Natural killer cell (primary cell): Measurements from ENCODE around the gene RNASEL. TPM values are rescaled to one million over a fixed set of nuclear protein-coding genes. Genes with fewer than 3 reads are reported as not detected.

Source experiments
- ATAC-seq, 3 donors: fragments of 150-1000 bp in 2 of 3; fragments of 200-7000 bp in 1 of 3; cut with Tn5 transposase; 1 replicate in 1 of 3; 2 replicates in 2 of 3; pipeline ENCODE4 v1.10.0; 2021; ENCODE audit warnings: mild to moderate bottlenecking in 2 of 3, moderate library complexity in 2 of 3
- DNase-seq, 2 donors: peaks; one replicate each; pipeline versions ENCODE4 v3.0.0 to v3.0.0-alpha.2; 2013 to 2021; ENCODE audit warnings: mixed read lengths in 1 of 2
- H3K27ac ChIP-seq: one replicate; pipeline ENCODE4 v1.5.1; 2013; ENCODE audit warnings: mild to moderate bottlenecking, low read length
- H3K27me3 ChIP-seq: one replicate; pipeline ENCODE4 v1.6.1; 2013; ENCODE audit warnings: low read length; ENCODE audit not compliant: control insufficient read depth, insufficient read depth
- H3K36me3 ChIP-seq: one replicate; pipeline ENCODE4 v1.6.1; 2013; ENCODE audit warnings: low read length; ENCODE audit not compliant: control insufficient read depth, insufficient read depth
- H3K4me1 ChIP-seq: one replicate; pipeline ENCODE4 v1.6.1; 2013; ENCODE audit warnings: low read length; ENCODE audit not compliant: control insufficient read depth, insufficient read depth
- H3K4me3 ChIP-seq: one replicate; pipeline ENCODE4 v1.5.1; 2013; ENCODE audit warnings: low read length
- H3K9me3 ChIP-seq: one replicate; pipeline ENCODE4 v1.6.1; 2013; ENCODE audit warnings: low read length; ENCODE audit not compliant: control insufficient read depth, insufficient read depth
- H3K27ac Mint-ChIP-seq, 2 donors: one replicate each; pipeline ENCODE4 v1.8.0; 2022; ENCODE audit warnings: mild to moderate bottlenecking in 2 of 2, mixed read lengths in 2 of 2, moderate library complexity in 1 of 2
- H3K27me3 Mint-ChIP-seq, 2 donors: one replicate each; pipeline ENCODE4 v1.8.0; 2022; ENCODE audit warnings: low read depth in 2 of 2, mixed read lengths in 2 of 2
- H3K36me3 Mint-ChIP-seq: one replicate; pipeline ENCODE4 v1.8.0; 2022; ENCODE audit warnings: mixed read lengths
- H3K4me1 Mint-ChIP-seq, 2 donors: one replicate each; pipeline ENCODE4 v1.8.0; 2022; ENCODE audit warnings: mixed read lengths in 2 of 2
- H3K4me3 Mint-ChIP-seq: one replicate; pipeline ENCODE4 v1.8.0; 2022; ENCODE audit warnings: mild to moderate bottlenecking, moderate library complexity, mixed read lengths
- H3K9me3 Mint-ChIP-seq, 2 donors: one replicate each; pipeline ENCODE4 v1.8.0; 2022; ENCODE audit warnings: mixed read lengths in 2 of 2
- CTCF ChIP-seq: fragments of 200-600 bp; IDR thresholded peaks from one replicate; pipeline ENCODE4 v1.8.0; 2022; ENCODE audit warnings: antibody characterized with exemption
- WGBS: methylation state at CpG from one replicate; pipeline ENCODE4 v1.1.7; 2013; ENCODE audit warnings: missing lambda C conversion rate; ENCODE audit not compliant: insufficient coverage; 5-methylcytosine and 5-hydroxymethylcytosine counted together
- intact Hi-C: fragments of 100-400 bp; cut with micrococcal nuclease; formaldehyde crosslinking; loops from one replicate; pipeline ENCODE4 v1.14.2; 2022
- total RNA-seq, 4 donors: library from RNA; stranded (reverse); fragments of 120-200 nt in 1 of 4; gene quantifications; one replicate each; pipeline versions ENCODE4 v1.2.3 to v1.2.4, GENCODE V29; 2013 to 2022

The RNASEL gene
- total RNA-seq, 3 donors from 2014 or later (not counting 1 experiment from before 2014, with no cell fraction given), result 3.3 to 5.8 (median 4.8) TPM

- no peak for TF ChIP-seq CTCF
- H3K9me3 ChIP-seq, result no peaks in the 10 kb centered on the region
- H3K27ac ChIP-seq, result peak overlapping the region; percentile 99
- ATAC-seq, result no peak
- H3K4me1 ChIP-seq, result peaks cover 16% of the 10 kb centered on the region
- Mint-ChIP-seq H3K36me3 (peaks cover 8% of the 10 kb centered on the region), H3K4me3 (peak overlapping the region; percentile 99), H3K27ac (peak overlapping the region; percentile 99), H3K9me3 (no peaks in the 10 kb centered on the region), H3K4me1 (peaks cover 40 to 46% of the 10 kb centered on the region in 2 donors), H3K27me3 (peaks cover 0 to 12% of the 10 kb centered on the region in 2 donors)
- no peaks in the 10 kb centered on the region for H3K27me3 ChIP-seq
- WGBS, result 97% methylated on average over 3 of the region's 3 CpGs
- peak overlapping the region; percentile 98 for H3K4me3 ChIP-seq
- peak in 1 of 2 donors; percentile 18 for DNase-seq
- intact Hi-C loops, result loop anchor here (2.0 kb wide), 1 partner anchor 249 kb away; the partner anchor contains the start of gene DHX9
- H3K36me3 ChIP-seq, result peaks cover 5% of the 10 kb centered on the region
Observed at GRCh38 chr1:182589520-182589919, 464 bp upstream of the RNASEL start.

GRCh38 chr1:182587666-182588499 is 1.2 kb downstream of the RNASEL start:
- peak in 2 of 3 donors; percentile 11 to 12 for ATAC-seq
- Mint-ChIP-seq H3K27ac (peak overlapping the region; percentile 99), H3K36me3 (peaks cover 14% of the 10 kb centered on the region), H3K4me3 (peak overlapping the region; percentile 99), H3K27me3 (no peaks in the 10 kb centered on the region), H3K9me3 (no peaks in the 10 kb centered on the region), H3K4me1 (peaks cover 57 to 62% of the 10 kb centered on the region in 2 donors)
- WGBS, result 32% methylated on average over 2 of the region's 4 CpGs
- Histone ChIP-seq H3K4me1 (peaks cover 19% of the 10 kb centered on the region), H3K36me3 (peaks cover 8% of the 10 kb centered on the region), H3K9me3 (no peaks in the 10 kb centered on the region), H3K27me3 (no peaks in the 10 kb centered on the region), H3K4me3 (peak overlapping the region; percentile 98), H3K27ac (peak overlapping the region; percentile 99)
- no peak for DNase-seq
- no peak for TF ChIP-seq CTCF
- intact Hi-C loops, result loop anchor here (2.0 kb wide), 1 partner anchor 251 kb away; the partner anchor contains the start of gene DHX9

- H3K4me3 ChIP-seq, result no peak overlapping the region
Observed at GRCh38 chr1:182587093-182587492, 2.0 kb downstream of the RNASEL start.

More at GRCh38 chr1:182587093-182587492, 2.0 kb downstream of the RNASEL start:
- no peaks in the 10 kb centered on the region for H3K9me3 Mint-ChIP-seq
- H3K4me1 Mint-ChIP-seq, result peaks cover 62 to 67% of the 10 kb centered on the region in 2 donors
- peaks cover 16% of the 10 kb centered on the region for H3K36me3 Mint-ChIP-seq
- H3K4me1 ChIP-seq, result peaks cover 19% of the 10 kb centered on the region
- TF ChIP-seq CTCF, result no peak
- ATAC-seq (no peak), DNase-seq (no peak)
- no peaks in the 10 kb centered on the region for H3K27me3 ChIP-seq
- no peak overlapping the region for H3K27ac Mint-ChIP-seq
- no peaks in the 10 kb centered on the region for H3K9me3 ChIP-seq
- WGBS, result no CpG with 5 or more reads among the region's 1 CpG
- no peak overlapping the region for H3K27ac ChIP-seq
- H3K27me3 Mint-ChIP-seq, result no peaks in the 10 kb centered on the region
- H3K36me3 ChIP-seq, result peaks cover 13% of the 10 kb centered on the region
- peak overlapping the region; percentile 99 for H3K4me3 Mint-ChIP-seq
- intact Hi-C loops, result no loop called here
